ENCODE measurements around the gene ARID2. TPM values are rescaled to one million over a fixed set of nuclear protein-coding genes. Genes with fewer than 3 reads are reported as not detected.

The ARID2 gene
- total RNA-seq, 3 donors from 2014 or later: 31.7 to 72.7 (median 48.8) TPM

DNA sequence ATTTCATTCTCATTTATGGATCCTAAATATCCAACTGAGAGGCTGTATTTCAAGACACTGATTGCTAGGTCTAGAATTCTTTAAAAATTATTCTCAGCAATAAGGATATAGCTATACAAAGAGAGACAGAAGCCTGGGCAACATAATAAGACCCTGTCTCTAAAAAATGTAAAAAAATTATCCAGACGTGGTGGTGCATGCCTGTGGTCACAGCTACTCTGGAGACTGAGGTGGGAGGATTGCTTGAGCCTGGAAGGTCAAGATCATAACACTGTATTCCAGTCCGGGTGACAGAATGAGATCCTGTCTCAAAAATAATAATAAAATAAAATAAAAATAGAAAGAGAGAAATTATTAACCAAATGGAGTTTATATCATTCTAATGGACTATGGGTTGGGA, 20.6 kb upstream of the ARID2 start:
- no peaks in the 10 kb centered on the region for H3K4me1 ChIP-seq
- H3K36me3 ChIP-seq: no peaks in the 10 kb centered on the region
- no peak for DNase-seq (ENCODE audit: low spot score in 2 of 2)
- no peaks in the 10 kb centered on the region for H3K9me3 ChIP-seq
- H3K27ac ChIP-seq: no peak overlapping the region
- intact Hi-C loops (cut with DNase I; ENCODE audit: low total_unique reads): no loop called here
- no peak overlapping the region for H3K4me3 ChIP-seq
- TF ChIP-seq POLR2A (IDR thresholded peaks at IDR 0.05) (no peak), POLR2AphosphoS5 (IDR thresholded peaks at IDR 0.05) (no peak)
- TF ChIP-seq, protein P1, sequence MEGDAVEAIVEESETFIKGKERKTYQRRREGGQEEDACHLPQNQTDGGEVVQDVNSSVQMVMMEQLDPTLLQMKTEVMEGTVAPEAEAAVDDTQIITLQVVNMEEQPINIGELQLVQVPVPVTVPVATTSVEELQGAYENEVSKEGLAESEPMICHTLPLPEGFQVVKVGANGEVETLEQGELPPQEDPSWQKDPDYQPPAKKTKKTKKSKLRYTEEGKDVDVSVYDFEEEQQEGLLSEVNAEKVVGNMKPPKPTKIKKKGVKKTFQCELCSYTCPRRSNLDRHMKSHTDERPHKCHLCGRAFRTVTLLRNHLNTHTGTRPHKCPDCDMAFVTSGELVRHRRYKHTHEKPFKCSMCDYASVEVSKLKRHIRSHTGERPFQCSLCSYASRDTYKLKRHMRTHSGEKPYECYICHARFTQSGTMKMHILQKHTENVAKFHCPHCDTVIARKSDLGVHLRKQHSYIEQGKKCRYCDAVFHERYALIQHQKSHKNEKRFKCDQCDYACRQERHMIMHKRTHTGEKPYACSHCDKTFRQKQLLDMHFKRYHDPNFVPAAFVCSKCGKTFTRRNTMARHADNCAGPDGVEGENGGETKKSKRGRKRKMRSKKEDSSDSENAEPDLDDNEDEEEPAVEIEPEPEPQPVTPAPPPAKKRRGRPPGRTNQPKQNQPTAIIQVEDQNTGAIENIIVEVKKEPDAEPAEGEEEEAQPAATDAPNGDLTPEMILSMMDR (IDR thresholded peaks at IDR 0.05): no peak
- no peaks in the 10 kb centered on the region for H3K27me3 ChIP-seq

DNA sequence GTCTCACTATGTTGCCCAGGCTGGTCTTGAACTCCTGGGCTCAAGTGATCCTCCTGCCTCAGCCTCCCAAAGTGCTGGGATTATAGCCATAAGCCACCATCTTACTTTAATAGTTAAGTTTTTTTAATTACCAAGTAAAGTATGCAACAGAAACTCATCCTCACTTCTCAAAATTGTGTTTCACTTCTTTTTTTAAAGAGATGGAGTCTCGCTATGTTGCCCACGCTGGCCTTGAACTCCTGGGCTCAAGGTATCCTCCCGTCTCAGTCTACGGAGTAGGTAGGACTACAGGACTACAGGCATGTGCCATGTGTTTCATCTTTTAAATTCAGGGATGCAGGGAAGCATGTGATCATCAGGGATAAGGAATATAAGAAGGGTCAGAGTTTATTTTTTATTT, 17.2 kb upstream of the ARID2 start:
- intact Hi-C loops (cut with DNase I; ENCODE audit: low total_unique reads): no loop called here
- DNase-seq (ENCODE audit: low spot score in 2 of 2): no peak
- Histone ChIP-seq H3K4me3 (no peak overlapping the region), H3K36me3 (no peaks in the 10 kb centered on the region), H3K27ac (no peak overlapping the region), H3K9me3 (no peaks in the 10 kb centered on the region), H3K4me1 (no peaks in the 10 kb centered on the region), H3K27me3 (no peaks in the 10 kb centered on the region)
- TF ChIP-seq, protein P1 (IDR thresholded peaks at IDR 0.05): no peak
- TF ChIP-seq POLR2AphosphoS5 (IDR thresholded peaks at IDR 0.05) (no peak), POLR2A (IDR thresholded peaks at IDR 0.05) (no peak)

DNA sequence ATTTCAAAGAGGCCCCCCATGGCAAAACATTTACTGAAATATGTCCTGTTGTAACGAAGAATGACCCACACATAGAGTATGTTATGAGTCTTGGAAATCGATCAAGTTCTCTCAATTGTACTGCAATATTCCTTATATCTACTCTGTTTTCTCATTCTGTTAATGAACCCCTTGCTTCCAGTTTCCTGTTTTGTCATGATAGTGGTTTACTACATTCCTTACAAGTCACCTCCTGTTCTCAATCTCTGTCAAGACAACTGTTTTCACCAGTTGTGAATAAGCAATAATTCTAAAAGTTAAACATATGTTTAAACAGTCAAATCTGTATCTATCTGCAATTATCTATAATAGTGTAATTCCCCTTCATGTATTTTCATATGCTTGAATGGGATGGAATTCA, 16.4 kb upstream of the ARID2 start:
- Histone ChIP-seq H3K27me3 (no peaks in the 10 kb centered on the region), H3K4me1 (no peaks in the 10 kb centered on the region), H3K9me3 (no peaks in the 10 kb centered on the region), H3K27ac (no peak overlapping the region), H3K4me3 (no peak overlapping the region), H3K36me3 (no peaks in the 10 kb centered on the region)
- intact Hi-C loops (cut with DNase I; ENCODE audit: low total_unique reads): no loop called here
- TF ChIP-seq, protein P1 (IDR thresholded peaks at IDR 0.05): no peak
- TF ChIP-seq POLR2A (IDR thresholded peaks at IDR 0.05): no peak
- TF ChIP-seq POLR2AphosphoS5 (IDR thresholded peaks at IDR 0.05): no peak
- no peak for DNase-seq (ENCODE audit: low spot score in 2 of 2)

DNA sequence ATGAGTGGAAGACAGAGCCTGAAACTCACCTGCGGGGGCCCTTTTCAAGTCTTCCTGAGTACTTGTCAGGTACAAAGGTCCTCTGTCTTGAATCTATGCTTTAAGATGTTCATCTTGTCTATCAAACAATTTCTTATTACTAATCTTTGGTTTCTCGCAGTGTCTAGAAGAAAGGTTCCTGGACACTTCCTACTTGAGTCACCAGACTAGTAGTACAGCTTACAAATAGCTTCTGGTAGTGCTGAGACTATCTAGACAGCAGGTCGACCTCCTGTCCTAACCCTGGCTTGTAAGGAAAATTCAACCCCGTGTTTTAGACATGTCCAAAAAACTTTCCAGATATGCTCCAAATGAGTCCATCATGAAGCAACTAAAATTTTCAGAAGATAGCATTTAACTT, 11.2 kb upstream of the ARID2 start:
- intact Hi-C loops (cut with DNase I; ENCODE audit: low total_unique reads): no loop called here
- TF ChIP-seq, protein P1 (IDR thresholded peaks at IDR 0.05): no peak
- TF ChIP-seq POLR2AphosphoS5 (IDR thresholded peaks at IDR 0.05) (no peak), POLR2A (IDR thresholded peaks at IDR 0.05) (no peak)
- H3K27ac ChIP-seq: no peak overlapping the region

DNA sequence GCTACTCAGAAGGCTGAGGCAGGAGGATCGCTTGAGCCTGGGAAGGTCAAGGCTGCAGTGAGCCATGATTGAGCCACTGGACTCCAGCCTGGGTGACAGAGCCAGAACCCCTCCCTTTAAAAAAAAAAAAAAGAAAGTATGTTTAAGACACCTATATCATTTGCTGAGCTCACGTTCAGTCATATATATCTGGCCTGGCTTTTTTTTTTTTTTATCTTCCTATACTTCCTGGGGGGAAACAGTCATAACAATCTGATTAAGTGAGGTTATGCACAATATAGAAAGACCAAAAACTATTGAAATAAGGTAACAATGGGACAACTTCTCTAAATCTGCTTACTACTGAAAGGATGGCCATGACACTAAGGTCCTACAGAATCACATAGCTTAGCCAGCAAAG, 9.4 kb upstream of the ARID2 start:
- Histone ChIP-seq H3K27me3 (no peaks in the 10 kb centered on the region), H3K4me1 (no peaks in the 10 kb centered on the region), H3K4me3 (no peak overlapping the region), H3K36me3 (no peaks in the 10 kb centered on the region), H3K27ac (no peak overlapping the region), H3K9me3 (no peaks in the 10 kb centered on the region)
- TF ChIP-seq POLR2A (IDR thresholded peaks at IDR 0.05) (no peak), POLR2AphosphoS5 (IDR thresholded peaks at IDR 0.05) (no peak)
- TF ChIP-seq, protein P1 (IDR thresholded peaks at IDR 0.05): no peak
- DNase-seq (ENCODE audit: low spot score in 2 of 2): no peak
- intact Hi-C loops (cut with DNase I; ENCODE audit: low total_unique reads): no loop called here

More for the DNA sequence above, 11.2 kb upstream of the ARID2 start:
- H3K36me3 ChIP-seq: no peaks in the 10 kb centered on the region
- no peak overlapping the region for H3K4me3 ChIP-seq
- no peak for DNase-seq (ENCODE audit: low spot score in 2 of 2)
- no peaks in the 10 kb centered on the region for H3K27me3 ChIP-seq
- H3K4me1 ChIP-seq: no peaks in the 10 kb centered on the region
- no peaks in the 10 kb centered on the region for H3K9me3 ChIP-seq

Measured in breast epithelium (tissue), 4 donors.